Uterus (tissue), 4 donors: ENCODE data around the gene CCDC34. TPM values are rescaled to one million over a fixed set of nuclear protein-coding genes. Genes with fewer than 3 reads are reported as not detected.

Source experiments
- DNase-seq, 2 donors: peaks; one replicate each; pipeline ENCODE4 v3.0.0-alpha.2; 2019 to 2020
- H3K27ac ChIP-seq, 2 donors: fragments of 200-600 bp; sonication (generic); 1 replicate in 1 of 2; 2 replicates in 1 of 2; pipeline ENCODE4 v1.5.1; 2016 to 2018
- H3K27me3 ChIP-seq, 2 donors: fragments of 200-600 bp; sonication (generic); one replicate each; pipeline ENCODE4 v1.5.1; 2018 to 2019; ENCODE audit warnings: control low read depth in 1 of 2
- H3K36me3 ChIP-seq, 2 donors: fragments of 200-600 bp; sonication (generic); one replicate each; pipeline ENCODE4 v1.5.1; 2019; ENCODE audit warnings: control low read depth in 1 of 2
- H3K4me1 ChIP-seq, 2 donors: fragments of 200-600 bp; sonication (generic); one replicate each; pipeline ENCODE4 v1.5.1; 2018 to 2019; ENCODE audit warnings: control low read depth in 1 of 2
- H3K4me3 ChIP-seq, 2 donors: fragments of 200-600 bp; sonication (generic); 1 replicate in 1 of 2; 2 replicates in 1 of 2; pipeline ENCODE4 v1.5.1; 2018 to 2019; ENCODE audit warnings: mild to moderate bottlenecking in 1 of 2
- H3K9me3 ChIP-seq, 2 donors: fragments of 200-600 bp; sonication (generic); one replicate each; pipeline ENCODE4 v1.5.1; 2019; ENCODE audit warnings: control low read depth in 1 of 2
- CTCF ChIP-seq, 4 experiments: fragments of 200-600 bp in 2 of 4; fragments of 450-650 bp in 2 of 4; sonication (generic) in 2 of 4; IDR thresholded peaks; one replicate each; pipeline ENCODE4 v1.5.1; 2016 to 2019; ENCODE audit warnings: antibody characterized with exemption in 4 of 4, mild to moderate bottlenecking in 2 of 4, moderate library complexity in 1 of 4
- POLR2A ChIP-seq, 2 donors: fragments of 450-650 bp; IDR thresholded peaks; one replicate each; pipeline ENCODE4 v1.6.1; 2016; ENCODE audit warnings: antibody characterized with exemption in 2 of 2, mild to moderate bottlenecking in 1 of 2, moderate library complexity in 1 of 2
- intact Hi-C: fragments of 100-400 bp; cut with DNase I; formaldehyde crosslinking; loops from one replicate; pipeline ENCODE4 v1.15.1; 2023; ENCODE audit warnings: low total_unique reads
- total RNA-seq, 4 donors: library from RNA; depleted of rRNA in 3 of 4; stranded (reverse); fragments of >200 nt in 3 of 4; gene quantifications; one replicate each; pipeline versions ENCODE4 v1.1.0 to v1.2.4, GENCODE V29; 2014 to 2023
- donor health status: DM: yes; HTN: yes; CAD: no.

Gene CCDC34
- total RNA-seq, 4 donors from 2014 or later = 0.26 to 8.2 (median 2.7) TPM; not detected in 1

DNA sequence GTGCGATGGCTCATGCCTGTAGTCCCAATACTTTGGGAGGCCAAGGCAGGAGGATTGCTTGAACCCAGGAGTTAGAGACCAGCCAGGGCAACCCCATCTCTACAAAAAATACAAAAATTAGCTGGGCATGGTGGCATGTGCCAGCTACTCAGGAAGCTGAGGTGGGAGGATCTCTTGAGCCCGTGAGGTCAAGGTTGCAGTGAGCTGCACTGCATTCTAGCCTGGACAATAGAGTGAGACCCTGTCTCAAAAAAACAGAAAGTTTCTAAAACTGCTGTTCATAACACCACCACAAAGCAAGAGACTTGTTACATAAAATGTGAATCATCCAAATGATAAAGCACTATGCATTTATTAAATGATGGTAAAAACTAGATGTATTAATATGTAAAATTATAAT lies 40.2 kb upstream of the CCDC34 start:
- no peak for DNase-seq
- no peaks in the 10 kb centered on the region for H3K9me3 ChIP-seq
- no peak overlapping the region for H3K4me3 ChIP-seq
- intact Hi-C loops = no loop called here
- TF ChIP-seq POLR2A (IDR thresholded peaks at IDR 0.05) (no peak), CTCF (IDR thresholded peaks at IDR 0.05) (no peak)
- no peaks in the 10 kb centered on the region for H3K4me1 ChIP-seq
- H3K36me3 ChIP-seq = no peaks in the 10 kb centered on the region
- no peak overlapping the region for H3K27ac ChIP-seq
- no peaks in the 10 kb centered on the region for H3K27me3 ChIP-seq

GRCh38 chr11:27402450-27402849 lies 39.4 kb upstream of the CCDC34 start:
- Histone ChIP-seq H3K9me3 (no peaks in the 10 kb centered on the region), H3K4me1 (no peaks in the 10 kb centered on the region), H3K27ac (no peak overlapping the region), H3K27me3 (no peaks in the 10 kb centered on the region), H3K36me3 (no peaks in the 10 kb centered on the region), H3K4me3 (no peak overlapping the region)
- TF ChIP-seq POLR2A (IDR thresholded peaks at IDR 0.05) (no peak), CTCF (IDR thresholded peaks at IDR 0.05) (no peak)
- no peak for DNase-seq
- intact Hi-C loops = no loop called here

GRCh38 chr11:27401833-27402316 lies 38.9 kb upstream of the CCDC34 start:
- no peaks in the 10 kb centered on the region for H3K4me1 ChIP-seq
- no peak overlapping the region for H3K4me3 ChIP-seq
- intact Hi-C loops = no loop called here

GRCh38 chr11:27401280-27401832 lies 38.3 kb upstream of the CCDC34 start:
- H3K27ac ChIP-seq = no peak overlapping the region
- H3K9me3 ChIP-seq = no peaks in the 10 kb centered on the region
- intact Hi-C loops = no loop called here
- no peak for TF ChIP-seq CTCF (IDR thresholded peaks at IDR 0.05)
- no peak for TF ChIP-seq POLR2A (IDR thresholded peaks at IDR 0.05)
- no peaks in the 10 kb centered on the region for H3K4me1 ChIP-seq
- DNase-seq = no peak
- no peaks in the 10 kb centered on the region for H3K36me3 ChIP-seq
- no peak overlapping the region for H3K4me3 ChIP-seq
- no peaks in the 10 kb centered on the region for H3K27me3 ChIP-seq

More at GRCh38 chr11:27401833-27402316, 38.9 kb upstream of the CCDC34 start:
- no peaks in the 10 kb centered on the region for H3K36me3 ChIP-seq
- H3K9me3 ChIP-seq = no peaks in the 10 kb centered on the region
- DNase-seq = no peak
- TF ChIP-seq POLR2A (IDR thresholded peaks at IDR 0.05) (no peak), CTCF (IDR thresholded peaks at IDR 0.05) (no peak)
- H3K27ac ChIP-seq = no peak overlapping the region
- no peaks in the 10 kb centered on the region for H3K27me3 ChIP-seq

DNA sequence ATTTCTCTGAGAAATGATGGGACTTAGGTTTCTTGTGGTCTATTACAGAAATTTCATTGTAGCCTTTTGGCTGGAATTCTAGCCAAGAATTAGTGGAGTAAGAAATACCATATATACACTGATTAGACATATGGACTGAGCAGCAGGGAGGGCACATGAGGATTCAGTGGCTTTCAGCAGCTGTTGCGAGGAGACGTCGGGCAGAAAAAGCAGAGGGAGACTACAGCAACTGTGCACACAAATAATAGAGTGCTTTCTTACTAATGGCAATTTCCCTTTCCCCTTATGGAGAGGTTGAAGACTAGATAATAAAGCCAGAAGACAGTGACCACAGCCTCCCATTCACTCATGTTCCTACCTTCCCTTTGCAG lies 35.4 kb upstream of the CCDC34 start:
- Histone ChIP-seq H3K4me3 (no peak overlapping the region), H3K27me3 (no peaks in the 10 kb centered on the region), H3K36me3 (no peaks in the 10 kb centered on the region), H3K27ac (no peak overlapping the region), H3K9me3 (no peaks in the 10 kb centered on the region), H3K4me1 (no peaks in the 10 kb centered on the region)
- intact Hi-C loops = no loop called here
- DNase-seq = no peak
- no peak for TF ChIP-seq POLR2A (IDR thresholded peaks at IDR 0.05)
- no peak for TF ChIP-seq CTCF (IDR thresholded peaks at IDR 0.05)
